AG09309 (cell line): ENCODE results near the gene TSEN34.

Source experiments
- DNase-seq: peaks from one replicate; pipeline ENCODE4 v3.0.0-alpha.2; 2010; ENCODE audit warnings: low read depth
- H3K4me3 ChIP-seq: 2 replicates; pipeline ENCODE4 v1.5.1; 2011; ENCODE audit warnings: mild to moderate bottlenecking, low read depth, low read length, moderate library complexity; ENCODE audit not compliant: control insufficient read depth
- TF ChIP-seq, protein P1 (sequence below): IDR thresholded peaks from 2 replicates; pipeline ENCODE4 v1.5.1; 2011; ENCODE audit warnings: mild to moderate bottlenecking, low read depth, low read length, inconsistent platforms; ENCODE audit not compliant: insufficient read depth, control insufficient read depth; ENCODE audit errors: missing control alignments

The TSEN34 gene

DNA sequence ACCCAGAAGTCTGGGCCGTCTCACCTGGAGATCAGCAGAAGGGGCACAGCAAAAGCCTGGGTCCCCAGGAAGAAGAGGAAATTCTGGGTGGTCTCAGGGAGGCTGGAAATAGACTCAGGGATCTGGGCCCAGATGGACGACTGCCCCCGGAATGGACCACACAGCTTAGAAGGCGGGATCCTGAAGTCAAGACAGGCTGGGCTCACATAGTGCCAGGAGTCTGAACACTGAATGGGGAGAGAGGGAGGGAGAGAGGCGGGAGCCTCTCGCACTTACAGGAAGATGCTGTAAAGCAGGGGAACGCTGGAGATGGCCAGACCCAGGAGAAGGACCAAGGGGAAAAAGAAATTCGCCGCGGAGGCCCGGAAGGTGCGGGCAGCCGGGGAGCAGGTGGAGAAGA is 30.3 kb upstream of the TSEN34 start:
- peak overlapping the region; percentile 55 for H3K4me3 ChIP-seq
- no peak for DNase-seq
- TF ChIP-seq, protein P1, sequence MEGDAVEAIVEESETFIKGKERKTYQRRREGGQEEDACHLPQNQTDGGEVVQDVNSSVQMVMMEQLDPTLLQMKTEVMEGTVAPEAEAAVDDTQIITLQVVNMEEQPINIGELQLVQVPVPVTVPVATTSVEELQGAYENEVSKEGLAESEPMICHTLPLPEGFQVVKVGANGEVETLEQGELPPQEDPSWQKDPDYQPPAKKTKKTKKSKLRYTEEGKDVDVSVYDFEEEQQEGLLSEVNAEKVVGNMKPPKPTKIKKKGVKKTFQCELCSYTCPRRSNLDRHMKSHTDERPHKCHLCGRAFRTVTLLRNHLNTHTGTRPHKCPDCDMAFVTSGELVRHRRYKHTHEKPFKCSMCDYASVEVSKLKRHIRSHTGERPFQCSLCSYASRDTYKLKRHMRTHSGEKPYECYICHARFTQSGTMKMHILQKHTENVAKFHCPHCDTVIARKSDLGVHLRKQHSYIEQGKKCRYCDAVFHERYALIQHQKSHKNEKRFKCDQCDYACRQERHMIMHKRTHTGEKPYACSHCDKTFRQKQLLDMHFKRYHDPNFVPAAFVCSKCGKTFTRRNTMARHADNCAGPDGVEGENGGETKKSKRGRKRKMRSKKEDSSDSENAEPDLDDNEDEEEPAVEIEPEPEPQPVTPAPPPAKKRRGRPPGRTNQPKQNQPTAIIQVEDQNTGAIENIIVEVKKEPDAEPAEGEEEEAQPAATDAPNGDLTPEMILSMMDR, result no peak

DNA sequence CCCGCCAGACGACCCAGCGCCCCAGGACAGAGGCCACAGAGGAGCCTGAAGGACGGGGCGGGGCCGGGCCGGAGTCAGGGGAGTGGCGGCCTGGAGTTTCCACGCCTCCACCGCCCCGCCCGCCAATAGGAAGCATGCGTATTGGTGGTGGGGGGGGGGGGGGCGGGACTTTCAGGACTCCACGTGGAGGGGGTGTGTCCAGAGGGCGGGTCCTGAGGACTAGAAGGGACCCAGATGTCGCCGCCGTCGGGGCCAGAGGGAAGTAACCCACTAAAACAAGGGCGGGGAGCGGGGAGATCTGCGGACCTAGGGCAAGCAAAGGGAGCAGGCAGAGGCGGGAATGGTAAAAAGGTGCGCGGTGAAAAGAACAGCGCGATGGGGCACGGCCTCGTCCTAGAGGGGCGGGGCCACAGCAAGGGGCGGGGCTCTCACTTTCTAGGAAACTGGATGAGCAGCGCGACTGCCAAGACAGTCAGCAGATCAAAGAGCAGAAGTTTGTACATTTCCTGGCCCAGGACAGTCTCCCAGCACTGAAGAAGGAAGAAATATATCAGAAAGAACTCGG is 28.8 kb upstream of the TSEN34 start:
- H3K4me3 ChIP-seq, result peak overlapping the region; percentile 46
- TF ChIP-seq, protein P1, result no peak
- no peak for DNase-seq

DNA sequence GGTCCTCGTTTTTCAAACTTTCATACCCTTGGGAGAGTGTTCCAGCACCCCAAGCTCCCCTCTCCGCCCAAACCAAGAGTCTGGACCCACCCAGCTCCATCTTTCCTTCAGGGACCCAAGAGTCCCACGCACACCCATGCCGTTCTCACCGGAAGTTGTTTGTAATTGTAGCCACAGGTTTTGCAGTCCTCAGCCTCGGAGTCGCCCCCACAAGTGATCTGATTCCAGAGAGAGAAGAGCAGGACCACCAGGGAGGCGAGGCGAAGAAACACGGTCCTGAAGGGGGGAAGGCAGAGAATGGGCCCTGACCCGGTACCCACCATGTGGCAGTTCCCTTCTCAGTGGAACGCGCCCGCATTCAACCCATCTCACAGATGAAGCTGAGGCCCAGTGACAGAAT is 28.2 kb upstream of the TSEN34 start:
- DNase-seq, result no peak
- no peak overlapping the region for H3K4me3 ChIP-seq
- TF ChIP-seq, protein P1, result no peak

DNA sequence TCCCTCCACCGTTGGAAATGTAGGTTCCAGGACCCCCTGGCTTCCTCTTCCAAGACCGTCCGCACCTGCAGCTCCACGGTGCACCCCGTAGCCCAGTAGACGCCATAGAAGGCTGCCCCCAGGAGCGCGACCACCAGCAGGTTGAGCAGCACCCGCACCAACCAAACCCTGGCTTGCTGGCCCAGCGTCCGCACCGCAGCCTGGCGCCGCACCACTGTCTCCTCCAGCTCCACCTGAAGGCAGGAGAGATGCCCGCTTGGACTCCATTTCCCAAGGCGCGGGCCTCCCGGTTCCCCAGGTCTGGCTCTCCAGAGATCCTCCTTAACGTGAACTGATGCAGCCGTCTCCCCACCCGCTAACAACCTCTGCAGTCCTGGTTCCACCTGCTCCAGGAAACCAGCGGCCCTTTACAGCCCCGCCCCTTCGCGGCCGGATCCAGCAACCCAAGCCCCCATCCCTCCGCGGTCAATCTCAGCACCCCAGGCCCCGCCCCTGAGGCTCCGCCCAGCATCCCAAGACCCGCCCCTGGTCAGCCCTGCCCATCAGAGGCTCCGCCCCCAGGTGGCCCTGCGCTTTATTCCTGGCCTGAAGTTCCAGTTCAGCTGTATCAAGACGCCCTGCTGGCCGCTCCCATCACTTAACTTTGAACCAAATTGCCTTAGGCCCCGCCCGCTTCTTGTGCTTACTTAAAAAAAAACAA is 26.6 kb upstream of the TSEN34 start:
- H3K4me3 ChIP-seq, result no peak overlapping the region
- no peak for DNase-seq
- TF ChIP-seq, protein P1, result no peak

DNA sequence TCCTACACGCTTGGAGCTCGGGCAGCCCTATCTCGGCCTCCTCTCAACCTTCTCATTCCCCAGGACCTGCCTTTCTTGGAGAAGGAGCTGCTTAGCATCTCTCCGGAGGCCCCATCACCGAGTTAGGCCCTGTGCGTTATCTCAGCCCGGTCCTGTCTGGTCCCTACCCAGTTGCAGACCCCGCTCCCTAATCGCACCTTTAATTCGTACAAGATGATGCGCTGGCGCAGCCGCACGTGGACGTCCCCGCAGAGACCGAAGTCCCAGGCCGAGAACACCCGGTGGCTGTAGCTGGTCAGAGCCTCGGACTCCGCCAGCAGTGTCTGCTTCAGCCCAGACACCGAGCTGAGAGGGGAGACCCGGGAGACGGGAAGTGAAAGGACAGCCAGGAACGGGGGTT is 25.9 kb upstream of the TSEN34 start:
- no peak for DNase-seq
- TF ChIP-seq, protein P1, result no peak
- no peak overlapping the region for H3K4me3 ChIP-seq

DNA sequence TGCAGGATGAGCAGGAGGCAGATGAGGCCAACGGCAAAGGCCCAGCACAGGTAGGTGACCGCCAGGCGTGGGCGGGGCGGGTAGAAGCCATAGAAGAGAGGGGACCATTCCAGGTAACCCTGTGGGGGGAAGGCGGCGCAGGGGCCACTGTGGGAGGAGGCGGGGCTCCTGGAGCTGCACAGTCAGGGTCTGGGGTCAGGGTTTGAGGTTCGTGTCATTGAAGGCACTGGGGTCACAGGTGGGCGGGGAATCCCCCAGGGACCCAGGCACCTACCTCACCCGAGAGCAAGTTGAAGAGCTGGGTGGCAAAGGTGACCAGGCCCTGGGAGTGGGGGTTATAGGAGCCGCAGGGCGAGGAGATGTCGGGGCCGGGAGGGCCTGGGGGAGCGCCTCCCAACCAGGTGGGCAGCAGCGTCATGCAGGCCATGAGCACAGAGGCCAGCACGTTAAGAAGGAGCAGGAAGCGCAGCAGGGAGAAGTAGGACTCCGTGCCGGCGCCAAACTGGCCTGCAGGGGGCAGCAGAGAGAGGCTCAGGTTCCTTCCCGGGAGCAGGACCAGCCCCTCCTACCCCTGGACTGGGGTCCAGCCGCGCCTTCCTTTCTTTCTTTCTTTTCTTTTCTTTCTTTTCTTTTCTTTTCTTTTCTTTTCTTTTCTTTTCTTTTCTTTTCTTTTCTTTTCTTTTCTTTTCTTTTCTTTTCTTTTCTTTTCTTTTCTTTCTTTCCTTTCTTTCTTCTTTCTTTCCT is 22.8 kb upstream of the TSEN34 start:
- TF ChIP-seq, protein P1, result peak; percentile 96
- DNase-seq, result no peak
- H3K4me3 ChIP-seq, result no peak overlapping the region
